ENCODE results near the gene MTNR1A.

The MTNR1A gene

GRCh38 chr4:186554914-186555827 lies at the start of gene MTNR1A:
Gene MTNR1A, minus strand, starts transcription at chr4:186555567. Its CDS starts 202 bp downstream, at chr4:186555365.
- no peak for DNase-seq

- no peak for DNase-seq
These were observed 48.9 kb upstream of the MTNR1A start for GRCh38 chr4:186604124-186604807.

GRCh38 chr4:186602978-186603377 lies 47.6 kb upstream of the MTNR1A start:
- no peak for DNase-seq

- DNase-seq, result no peak
These were observed 44.1 kb upstream of the MTNR1A start for GRCh38 chr4:186599483-186599882.

GRCh38 chr4:186598686-186599085 lies 43.3 kb upstream of the MTNR1A start:
- no peak for DNase-seq

GRCh38 chr4:186596850-186597390 lies 41.6 kb upstream of the MTNR1A start:
- DNase-seq, result no peak

GRCh38 chr4:186596346-186596745 lies 41.0 kb upstream of the MTNR1A start:
- no peak for DNase-seq

GRCh38 chr4:186593587-186593973 lies 38.2 kb upstream of the MTNR1A start:
- no peak for DNase-seq

- no peak for DNase-seq
These were observed 37.7 kb upstream of the MTNR1A start for GRCh38 chr4:186592966-186593586.

- no peak for DNase-seq
These were observed 37.1 kb upstream of the MTNR1A start for GRCh38 chr4:186592445-186592844.

GRCh38 chr4:186591651-186592050 lies 36.3 kb upstream of the MTNR1A start:
- no peak for DNase-seq

GRCh38 chr4:186588503-186588902 lies 33.1 kb upstream of the MTNR1A start:
- no peak for DNase-seq

- DNase-seq, result peak; percentile 62 to 63
These were observed 32.1 kb upstream of the MTNR1A start for GRCh38 chr4:186587416-186588018.

- no peak for DNase-seq
These were observed 30.8 kb upstream of the MTNR1A start for GRCh38 chr4:186586205-186586604.

- no peak for DNase-seq
These were observed 29.5 kb upstream of the MTNR1A start for GRCh38 chr4:186584912-186585311.

GRCh38 chr4:186581421-186581820 lies 26.1 kb upstream of the MTNR1A start:
- DNase-seq, result no peak

- DNase-seq, result no peak
These were observed 25.3 kb upstream of the MTNR1A start for GRCh38 chr4:186580669-186581068.

GRCh38 chr4:186570193-186570996 lies 15.0 kb upstream of the MTNR1A start:
- DNase-seq, result no peak

- no peak for DNase-seq
These were observed 14.3 kb upstream of the MTNR1A start for GRCh38 chr4:186569533-186570192.

GRCh38 chr4:186566068-186566467 lies 10.7 kb upstream of the MTNR1A start:
- DNase-seq, result no peak

- no peak for DNase-seq
These were observed 8.4 kb upstream of the MTNR1A start for GRCh38 chr4:186563761-186564160.
